ENCODE results near the gene TRIM14. TPM values are rescaled to one million over a fixed set of nuclear protein-coding genes. Genes with fewer than 3 reads are reported as not detected.
"Not testable (repeated sequence)": the region's sequence is repeated elsewhere in the genome, so short reads cannot be mapped to it uniquely, and the experiment has no call there.

TRIM14 gene
- total RNA-seq, 4 donors from 2014 or later = 21.0 to 39.2 (median 31.6) TPM

DNA sequence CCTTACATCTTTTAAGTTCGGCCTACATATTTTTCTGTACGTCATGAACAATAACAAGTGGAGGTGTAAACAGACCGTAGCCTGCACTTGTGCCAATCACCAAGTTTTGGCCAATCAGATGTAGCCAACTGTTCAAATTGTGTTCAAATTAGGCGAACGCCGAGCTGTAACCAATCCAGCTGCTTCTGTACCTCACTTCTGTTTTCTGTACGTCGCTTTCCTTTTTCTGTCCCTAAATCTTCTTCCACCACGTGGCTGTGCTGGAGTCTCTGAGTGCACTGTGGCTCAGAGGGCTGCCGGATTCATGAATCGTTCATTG lies 26.4 kb downstream of the TRIM14 start:
- no peak for TF ChIP-seq POLR2A (IDR thresholded peaks at IDR 0.05)
- TF ChIP-seq, protein P1, sequence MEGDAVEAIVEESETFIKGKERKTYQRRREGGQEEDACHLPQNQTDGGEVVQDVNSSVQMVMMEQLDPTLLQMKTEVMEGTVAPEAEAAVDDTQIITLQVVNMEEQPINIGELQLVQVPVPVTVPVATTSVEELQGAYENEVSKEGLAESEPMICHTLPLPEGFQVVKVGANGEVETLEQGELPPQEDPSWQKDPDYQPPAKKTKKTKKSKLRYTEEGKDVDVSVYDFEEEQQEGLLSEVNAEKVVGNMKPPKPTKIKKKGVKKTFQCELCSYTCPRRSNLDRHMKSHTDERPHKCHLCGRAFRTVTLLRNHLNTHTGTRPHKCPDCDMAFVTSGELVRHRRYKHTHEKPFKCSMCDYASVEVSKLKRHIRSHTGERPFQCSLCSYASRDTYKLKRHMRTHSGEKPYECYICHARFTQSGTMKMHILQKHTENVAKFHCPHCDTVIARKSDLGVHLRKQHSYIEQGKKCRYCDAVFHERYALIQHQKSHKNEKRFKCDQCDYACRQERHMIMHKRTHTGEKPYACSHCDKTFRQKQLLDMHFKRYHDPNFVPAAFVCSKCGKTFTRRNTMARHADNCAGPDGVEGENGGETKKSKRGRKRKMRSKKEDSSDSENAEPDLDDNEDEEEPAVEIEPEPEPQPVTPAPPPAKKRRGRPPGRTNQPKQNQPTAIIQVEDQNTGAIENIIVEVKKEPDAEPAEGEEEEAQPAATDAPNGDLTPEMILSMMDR (IDR thresholded peaks at IDR 0.05) = no peak
- Histone ChIP-seq H3K27ac (no peak overlapping the region), H3K36me3 (peaks cover 5 to 41% (median 6%) of the 10 kb centered on the region in 3 donors), H3K4me1 (peaks cover 5 to 25% (median 14%) of the 10 kb centered on the region in 3 donors), H3K27me3 (no peaks in the 10 kb centered on the region), H3K9me3 (no peaks in the 10 kb centered on the region), H3K4me3 (no peak overlapping the region)
- WGBS, 2 donors = 77 to 79% methylated on average over 11 of the region's 11 CpGs
- intact Hi-C loops (cut with DNase I) = no loop called here
- DNase-seq = no peak

DNA sequence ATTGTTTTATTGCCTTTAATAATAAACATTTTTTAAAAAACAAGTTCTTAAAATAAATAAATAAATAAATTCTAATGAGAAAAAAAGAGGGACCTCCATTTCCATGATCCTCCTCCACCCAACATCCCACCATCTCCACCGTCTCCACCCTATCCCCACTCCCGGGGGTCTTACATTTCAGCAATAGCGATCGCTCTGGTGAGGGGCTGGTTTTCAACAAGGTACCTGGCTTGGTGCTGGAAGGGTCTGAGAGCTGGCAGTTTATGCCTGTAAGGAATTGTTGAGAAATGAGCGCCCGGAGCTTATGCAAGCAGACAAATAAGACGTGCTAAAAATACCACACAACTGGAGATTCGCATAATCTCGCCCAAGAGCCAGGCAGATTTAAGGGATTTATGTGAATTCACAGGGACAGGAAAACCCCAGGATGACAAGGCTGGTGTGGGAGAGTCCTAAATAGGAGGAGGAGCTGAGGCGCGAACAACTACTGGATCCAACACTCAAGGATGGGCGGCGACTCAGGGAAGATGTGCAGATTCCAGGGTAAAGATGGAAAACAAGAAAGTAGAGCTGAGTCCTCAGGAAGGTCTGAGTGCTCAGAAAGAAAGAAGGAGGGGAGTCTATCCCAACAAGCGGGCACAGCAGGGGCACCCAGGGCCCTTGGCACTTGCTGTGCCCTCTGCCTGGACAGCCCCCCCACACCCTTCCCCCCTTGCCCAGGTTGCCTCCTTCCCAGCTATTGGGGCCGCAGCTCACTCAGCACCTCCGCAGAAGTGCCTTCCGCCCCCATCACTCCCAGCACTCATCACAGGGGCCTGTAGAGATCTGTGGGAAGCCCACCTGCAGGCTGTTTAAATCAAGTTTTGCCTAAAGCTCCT lies 27.0 kb downstream of the TRIM14 start:
- Histone ChIP-seq H3K27me3 (no peaks in the 10 kb centered on the region), H3K27ac (no peak overlapping the region), H3K4me3 (no peak overlapping the region), H3K9me3 (no peaks in the 10 kb centered on the region), H3K4me1 (peaks cover 4 to 25% (median 8%) of the 10 kb centered on the region in 3 donors), H3K36me3 (peaks cover 5 to 41% (median 6%) of the 10 kb centered on the region in 3 donors)
- TF ChIP-seq POLR2A (IDR thresholded peaks at IDR 0.05) = no peak
- TF ChIP-seq, protein P1 (IDR thresholded peaks at IDR 0.05) = no peak
- 43 to 48% methylated on average over 13 to 17 of the region's 17 CpGs for WGBS, 2 donors
- intact Hi-C loops (cut with DNase I) = no loop called here
- DNase-seq = no peak

DNA sequence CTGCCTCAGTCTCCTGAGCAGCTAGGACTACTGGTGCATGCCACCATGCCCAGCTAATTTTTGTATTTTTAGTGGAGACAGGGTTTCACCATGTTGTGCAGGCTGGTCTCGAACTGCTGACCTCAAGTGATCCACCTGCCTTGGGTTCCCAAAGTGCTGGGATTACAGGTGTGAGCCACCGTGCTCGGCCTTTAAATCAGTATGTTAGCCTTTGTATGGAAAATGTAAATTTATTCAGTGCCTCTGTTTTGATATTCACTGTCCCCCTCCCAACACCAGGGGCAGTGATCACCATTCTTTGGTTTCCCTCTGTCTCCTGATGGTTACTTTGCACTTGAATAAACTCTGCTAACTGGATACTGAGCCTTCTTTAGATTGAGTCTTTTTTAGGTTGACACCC lies 28.3 kb downstream of the TRIM14 start:
- H3K27me3 ChIP-seq; H3K27ac ChIP-seq; intact Hi-C loops (cut with DNase I); DNase-seq; H3K4me3 ChIP-seq; H3K9me3 ChIP-seq: not testable (repeated sequence)
- Histone ChIP-seq H3K4me1 (peaks cover 4 to 37% (median 6%) of the 10 kb centered on the region in 3 donors), H3K36me3 (peaks cover 0 to 38% (median 5%) of the 10 kb centered on the region in 3 donors)
- 70 to 80% methylated on average over 1 to 2 of the region's 3 CpGs for WGBS, 2 donors

DNA sequence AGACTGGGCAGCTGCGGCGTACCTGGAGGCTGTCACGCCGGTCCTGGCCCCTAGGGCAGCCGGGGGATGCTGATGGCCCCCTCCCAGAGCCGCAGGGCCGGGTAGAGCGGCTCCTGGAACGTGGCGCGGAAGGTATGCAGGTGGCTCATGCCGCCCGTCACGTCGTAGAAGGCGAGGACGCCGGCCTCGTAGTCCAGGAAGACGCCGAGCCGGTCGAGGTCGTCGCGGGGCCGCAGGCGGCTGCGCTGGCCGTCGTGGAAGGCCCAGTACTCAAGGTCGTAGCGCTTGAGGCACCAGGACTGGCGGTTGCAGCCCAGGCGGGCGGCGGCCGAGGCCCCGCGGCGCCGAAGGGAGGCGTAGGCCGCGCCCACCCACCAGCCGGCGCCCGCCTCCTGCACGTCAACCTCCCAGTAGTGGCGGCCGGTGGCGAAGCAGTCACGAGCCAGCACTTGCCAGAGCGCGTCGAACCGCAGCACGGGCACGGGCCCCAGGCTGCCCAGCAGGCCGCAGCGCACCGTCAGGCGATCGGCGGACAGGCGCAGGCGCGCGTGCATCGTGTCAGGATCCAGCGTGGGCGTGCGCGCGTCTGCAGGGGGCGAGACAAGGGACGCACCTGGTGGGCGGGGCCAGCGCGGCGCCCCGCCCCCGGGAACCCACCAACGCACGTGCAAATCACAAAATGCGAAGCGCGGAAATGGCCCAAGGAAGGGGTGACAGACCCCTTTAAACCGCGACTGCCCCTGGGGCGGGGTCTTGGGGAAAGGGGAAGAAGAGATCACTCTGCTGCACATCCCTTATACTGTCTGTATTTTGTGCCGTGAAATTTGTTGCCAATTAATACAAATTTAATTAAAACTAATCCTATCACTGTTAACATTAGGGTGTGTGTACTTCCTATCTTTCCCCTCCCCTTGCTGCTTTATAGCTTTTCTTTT lies 31.3 kb downstream of the TRIM14 start:
- H3K4me3 ChIP-seq = peak overlapping the region; percentile 24 to 59 (median 40)
- H3K36me3 ChIP-seq = peaks cover 0 to 40% (median 0%) of the 10 kb centered on the region in 3 donors
- WGBS, 2 donors = 29 to 32% methylated on average over 20 to 28 of the region's 92 CpGs
- no peaks in the 10 kb centered on the region for H3K27me3 ChIP-seq
- H3K9me3 ChIP-seq = no peaks in the 10 kb centered on the region
- peaks cover 4 to 48% (median 6%) of the 10 kb centered on the region in 3 donors for H3K4me1 ChIP-seq
- no peak for DNase-seq
- TF ChIP-seq, protein P1 (IDR thresholded peaks at IDR 0.05) = peak in 2 of 6 experiments; percentile 19 to 39
- TF ChIP-seq POLR2A (IDR thresholded peaks at IDR 0.05) = peak in 1 of 4 donors; percentile 23
- H3K27ac ChIP-seq = peak overlapping the region; percentile 42 to 85 (median 78)
- intact Hi-C loops (cut with DNase I) = loop anchor here (10.0 kb wide), 1 partner anchor 107 kb away; the partner anchor contains the start of gene CORO2A

DNA sequence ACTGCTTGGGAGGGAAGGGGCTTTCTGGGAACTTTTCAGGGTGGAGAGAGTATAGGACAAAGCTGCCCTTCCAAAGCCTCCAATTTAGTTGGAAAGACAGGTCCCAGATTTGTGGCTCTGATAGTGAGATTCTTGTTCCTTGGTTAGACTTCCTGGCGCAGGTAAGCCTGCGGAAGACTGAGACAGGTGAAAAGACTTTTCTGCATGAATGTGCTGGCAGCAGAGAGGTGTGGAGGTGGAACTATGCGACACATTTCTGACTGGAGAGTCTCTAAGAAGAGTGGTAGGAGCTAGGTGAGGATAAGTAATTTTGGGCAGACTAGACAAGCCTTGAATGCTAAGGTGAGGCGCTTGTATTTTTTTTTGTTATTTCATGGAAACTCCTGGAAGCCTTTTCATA lies 32.6 kb downstream of the TRIM14 start:
- no peak overlapping the region for H3K4me3 ChIP-seq
- no peaks in the 10 kb centered on the region for H3K9me3 ChIP-seq
- intact Hi-C loops (cut with DNase I) = loop anchor here (10.0 kb wide), 1 partner anchor 108 kb away; the partner anchor contains the start of gene CORO2A
- TF ChIP-seq, protein P1 (IDR thresholded peaks at IDR 0.05) = no peak
- TF ChIP-seq POLR2A (IDR thresholded peaks at IDR 0.05) = no peak
- peaks cover 9 to 51% (median 16%) of the 10 kb centered on the region in 3 donors for H3K4me1 ChIP-seq
- 77 to 86% methylated on average over 2 to 4 of the region's 4 CpGs for WGBS, 2 donors
- no peaks in the 10 kb centered on the region for H3K27me3 ChIP-seq
- H3K27ac ChIP-seq = peak overlapping the region in 3 of 4 donors; percentile 77 to 85 (median 78)
- peaks cover 0 to 52% (median 5%) of the 10 kb centered on the region in 3 donors for H3K36me3 ChIP-seq
- DNase-seq = no peak

All from esophagus squamous epithelium (tissue), 5 donors.